GM06990 (cell line): ENCODE data around the gene SLCO3A1.
"Not testable (repeated sequence)": the region's sequence is repeated elsewhere in the genome, so short reads cannot be mapped to it uniquely, and the experiment has no call there.

Source experiments
- DNase-seq: peaks from one replicate; pipeline ENCODE4 v3.0.0-alpha.2; 2011; ENCODE audit not compliant: insufficient read length; ENCODE audit errors: extremely low read depth
- H3K27me3 ChIP-seq: replicated peaks from 2 replicates; pipeline ENCODE4 v1.6.0; 2011; ENCODE audit warnings: low read length; ENCODE audit not compliant: control insufficient read depth, insufficient read depth
- H3K36me3 ChIP-seq: 2 replicates; pipeline ENCODE4 v1.5.1; 2011; ENCODE audit warnings: low read length; ENCODE audit not compliant: control insufficient read depth, insufficient read depth
- H3K4me3 ChIP-seq: replicated peaks from 2 replicates; pipeline ENCODE4 v1.5.1; 2011; ENCODE audit warnings: low read depth, mild to moderate bottlenecking, control low read depth, low read length
- TF ChIP-seq, protein P1 (sequence below): IDR thresholded peaks from 2 replicates; pipeline ENCODE4 v1.5.1; 2011; ENCODE audit warnings: low read length, control low read depth, mild to moderate bottlenecking, inconsistent platforms; ENCODE audit not compliant: insufficient read depth, poor library complexity, severe bottlenecking

Gene SLCO3A1

DNA sequence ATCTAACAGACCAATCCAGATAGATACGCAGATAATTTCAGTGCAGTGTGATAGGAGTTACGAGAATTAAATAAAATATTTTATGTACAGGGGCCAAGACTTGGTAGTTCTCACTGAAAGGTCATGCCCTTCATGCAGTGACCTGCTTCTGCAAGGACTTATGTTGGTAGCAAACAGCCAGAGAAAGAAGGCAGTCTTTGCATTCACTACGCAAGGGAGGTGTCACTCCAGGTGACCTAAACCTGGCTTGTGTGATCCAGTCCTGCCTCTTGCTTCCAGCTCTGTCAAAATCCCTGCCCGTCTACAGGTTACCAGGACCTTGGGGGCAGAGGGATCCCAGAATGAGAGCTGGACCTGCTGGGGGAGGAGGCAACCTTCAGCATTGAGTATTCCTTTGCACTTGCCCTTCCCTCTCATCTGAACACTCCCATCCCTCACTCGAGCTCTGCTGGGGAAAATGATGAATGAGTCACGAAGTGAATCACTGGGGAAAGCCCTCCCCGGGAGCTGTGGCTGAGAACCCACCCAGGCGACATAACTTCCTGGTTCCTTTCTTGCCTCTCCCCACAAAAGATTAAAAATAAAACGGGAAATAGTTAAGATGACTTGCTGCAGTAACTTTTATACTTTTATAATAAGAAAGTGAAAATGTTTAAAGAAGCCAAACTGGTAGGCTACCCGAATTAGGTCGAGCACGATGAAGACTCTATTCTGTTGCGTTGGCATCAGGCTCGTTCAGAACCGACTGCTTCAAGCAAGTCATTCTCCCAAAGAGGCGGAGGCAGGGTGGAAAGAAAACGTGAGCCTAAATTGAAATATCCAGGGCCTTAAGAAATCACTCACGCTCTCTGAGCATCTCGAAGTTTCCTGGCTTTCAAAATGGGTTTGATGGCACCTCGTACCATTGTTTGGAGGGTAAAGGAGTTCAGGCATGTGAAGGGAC, 216.1 kb downstream of the SLCO3A1 start:
- Histone ChIP-seq H3K36me3 (no peaks in the 10 kb centered on the region), H3K27me3 (no peaks in the 10 kb centered on the region), H3K4me3 (0 out of 2 replicates have a peak overlapping the region, but pooled peaks have one; percentile 20)
- TF ChIP-seq, protein P1, sequence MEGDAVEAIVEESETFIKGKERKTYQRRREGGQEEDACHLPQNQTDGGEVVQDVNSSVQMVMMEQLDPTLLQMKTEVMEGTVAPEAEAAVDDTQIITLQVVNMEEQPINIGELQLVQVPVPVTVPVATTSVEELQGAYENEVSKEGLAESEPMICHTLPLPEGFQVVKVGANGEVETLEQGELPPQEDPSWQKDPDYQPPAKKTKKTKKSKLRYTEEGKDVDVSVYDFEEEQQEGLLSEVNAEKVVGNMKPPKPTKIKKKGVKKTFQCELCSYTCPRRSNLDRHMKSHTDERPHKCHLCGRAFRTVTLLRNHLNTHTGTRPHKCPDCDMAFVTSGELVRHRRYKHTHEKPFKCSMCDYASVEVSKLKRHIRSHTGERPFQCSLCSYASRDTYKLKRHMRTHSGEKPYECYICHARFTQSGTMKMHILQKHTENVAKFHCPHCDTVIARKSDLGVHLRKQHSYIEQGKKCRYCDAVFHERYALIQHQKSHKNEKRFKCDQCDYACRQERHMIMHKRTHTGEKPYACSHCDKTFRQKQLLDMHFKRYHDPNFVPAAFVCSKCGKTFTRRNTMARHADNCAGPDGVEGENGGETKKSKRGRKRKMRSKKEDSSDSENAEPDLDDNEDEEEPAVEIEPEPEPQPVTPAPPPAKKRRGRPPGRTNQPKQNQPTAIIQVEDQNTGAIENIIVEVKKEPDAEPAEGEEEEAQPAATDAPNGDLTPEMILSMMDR, result no peak
- DNase-seq, result no peak

DNA sequence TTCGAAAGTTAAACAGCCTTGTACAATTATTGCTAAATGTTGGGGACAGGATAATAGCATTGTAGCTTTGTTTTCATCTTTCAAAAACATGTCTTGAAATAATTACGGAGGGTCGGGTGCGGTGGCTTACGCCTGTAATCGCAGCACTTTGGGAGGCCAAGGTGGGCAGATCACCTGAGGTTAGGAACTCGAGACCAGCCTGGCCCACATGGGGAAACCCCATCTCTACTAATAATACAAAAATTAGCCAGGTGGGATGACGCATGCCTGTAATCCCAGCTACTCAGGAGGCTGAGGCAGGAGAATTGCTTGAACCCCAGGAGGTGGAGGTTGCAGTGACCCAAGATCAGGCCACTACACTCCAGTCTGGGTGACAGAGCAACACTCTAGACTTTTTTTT, 216.7 kb downstream of the SLCO3A1 start:
- H3K4me3 ChIP-seq, H3K36me3 ChIP-seq, DNase-seq, H3K27me3 ChIP-seq: not testable (repeated sequence)

DNA sequence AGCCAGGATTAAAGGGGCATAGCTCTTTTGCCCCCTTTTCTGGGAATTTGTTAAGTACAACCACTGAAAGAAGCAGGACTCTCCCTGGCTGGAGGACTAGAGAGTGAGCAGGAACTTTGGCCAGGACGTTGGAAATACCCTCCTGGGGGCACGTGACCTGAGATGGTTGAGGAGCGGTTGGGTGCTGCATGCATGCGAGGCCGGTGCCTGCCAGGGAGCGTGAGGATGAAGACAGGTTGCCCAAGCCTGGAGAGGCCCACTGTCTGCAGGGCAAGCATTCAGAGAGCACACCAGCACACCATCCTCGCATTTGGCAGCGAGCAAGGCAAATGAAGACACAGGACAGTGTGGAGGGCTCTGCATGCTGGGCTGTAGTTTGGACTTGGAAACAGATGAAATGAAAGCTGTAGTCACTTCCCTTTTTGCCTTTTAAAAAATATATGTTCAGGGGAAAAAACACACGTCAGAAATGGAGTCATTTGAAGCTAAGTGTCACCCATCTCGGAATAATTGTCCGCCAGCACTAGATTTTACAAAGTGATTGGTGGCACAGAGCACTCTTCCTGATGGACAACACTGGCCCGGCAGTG, 217.6 kb downstream of the SLCO3A1 start:
- DNase-seq, result no peak
- TF ChIP-seq, protein P1, result no peak
- no peaks in the 10 kb centered on the region for H3K27me3 ChIP-seq
- no peaks in the 10 kb centered on the region for H3K36me3 ChIP-seq
- no peak overlapping the region for H3K4me3 ChIP-seq

DNA sequence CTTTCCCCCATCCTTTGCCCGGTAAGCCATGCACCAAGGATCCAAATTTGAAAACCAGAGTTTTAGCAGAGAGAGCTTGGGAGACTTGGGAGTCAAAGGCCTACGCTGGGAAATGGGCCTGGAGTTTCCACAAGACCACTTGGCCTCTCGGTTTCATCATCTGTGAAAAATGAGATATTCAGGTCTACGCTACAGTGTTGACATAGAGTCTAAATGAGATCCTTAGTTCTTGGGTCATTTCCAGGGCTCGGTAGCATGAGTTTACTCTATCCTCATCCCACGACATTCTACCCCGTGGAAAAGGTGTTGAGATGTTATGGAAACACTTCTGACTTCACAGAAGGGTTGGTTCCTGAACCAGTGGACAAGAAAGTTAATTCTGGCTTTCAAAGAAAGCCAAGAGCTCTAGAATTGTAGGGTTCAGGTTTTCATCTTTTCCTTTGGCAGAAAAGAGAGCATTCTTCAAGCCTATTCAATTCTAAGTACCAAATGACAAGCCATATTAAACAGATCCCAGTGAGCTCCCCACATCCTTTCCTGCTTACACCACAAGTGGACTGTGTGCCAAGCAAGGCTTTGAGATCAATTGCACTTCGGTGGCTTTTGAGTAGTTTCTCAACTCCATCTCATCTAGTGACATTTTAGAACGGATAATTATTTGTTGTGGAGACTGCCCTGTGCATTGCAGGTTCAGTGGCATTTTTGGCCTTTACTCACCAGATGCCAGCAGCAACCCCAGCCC, 219.7 kb downstream of the SLCO3A1 start:
- Histone ChIP-seq H3K36me3 (no peaks in the 10 kb centered on the region), H3K27me3 (no peaks in the 10 kb centered on the region), H3K4me3 (no peak overlapping the region)
- TF ChIP-seq, protein P1, result no peak
- no peak for DNase-seq

DNA sequence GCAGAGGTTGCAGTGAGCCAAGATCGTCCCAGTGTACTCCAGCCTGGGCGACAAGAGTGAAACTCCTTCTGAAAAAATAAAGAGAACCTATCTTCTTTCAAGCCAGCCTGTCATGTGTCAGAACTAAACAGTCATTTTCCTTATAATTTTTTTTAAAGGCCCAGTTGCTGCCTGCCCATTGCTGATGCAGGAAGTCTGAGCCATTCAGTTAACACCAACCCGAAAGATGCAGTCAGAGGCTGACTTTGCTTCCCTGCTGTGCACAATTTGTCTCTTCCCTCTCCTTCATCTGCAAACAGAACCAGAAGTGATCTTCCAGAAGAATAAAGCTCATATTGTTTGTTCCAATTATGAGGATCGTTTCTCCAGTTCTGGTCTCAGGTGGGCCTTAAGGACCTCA, 220.6 kb downstream of the SLCO3A1 start:
- TF ChIP-seq, protein P1, result no peak
- no peak for DNase-seq
- Histone ChIP-seq H3K4me3 (no peak overlapping the region), H3K36me3 (no peaks in the 10 kb centered on the region), H3K27me3 (no peaks in the 10 kb centered on the region)

DNA sequence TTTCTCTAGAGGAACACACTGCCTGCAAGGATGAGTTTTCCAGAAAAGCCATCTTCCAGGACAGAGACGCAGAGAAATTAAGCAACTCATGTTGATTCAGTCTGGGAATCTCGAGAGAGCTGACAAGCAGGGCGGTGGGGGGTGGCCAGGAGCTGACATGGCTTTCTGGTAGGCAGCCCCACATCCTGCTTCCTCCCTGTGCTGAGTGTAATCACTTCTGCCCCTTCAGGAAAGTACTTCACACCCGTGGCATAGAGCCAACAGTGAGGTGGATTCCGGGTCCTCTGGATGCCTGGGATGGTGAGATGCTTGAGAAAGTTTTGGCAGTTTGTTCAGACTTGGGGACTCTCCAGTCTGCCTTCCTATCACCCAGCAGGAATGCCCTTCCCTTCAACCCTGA, 221.1 kb downstream of the SLCO3A1 start:
- Histone ChIP-seq H3K4me3 (no peak overlapping the region), H3K36me3 (no peaks in the 10 kb centered on the region), H3K27me3 (no peaks in the 10 kb centered on the region)
- DNase-seq, result no peak
- TF ChIP-seq, protein P1, result no peak
